ENCODE data around the gene TMEM229A. TPM values are rescaled to one million over a fixed set of nuclear protein-coding genes. Genes with fewer than 3 reads are reported as not detected.
A peak's percentile ranks its signal among the peaks of the same experiment; 100 is the strongest.
"Not testable (repeated sequence)": the region's sequence is repeated elsewhere in the genome, so short reads cannot be mapped to it uniquely, and the experiment has no call there.

TMEM229A gene
- total and polyA plus RNA-seq, 7 experiments from 2014 or later = not detected

GRCh38 chr7:124051681-124052377, 19.0 kb upstream of the TMEM229A start:
- intact Hi-C loops (cut with micrococcal nuclease) = no loop called here
- ChIA-PET CTCF (no interaction called here), POLR2A (no interaction called here)

GRCh38 chr7:124042826-124043225, 10.0 kb upstream of the TMEM229A start:
- intact Hi-C loops (cut with micrococcal nuclease) = no loop called here
- H3K27ac Mint-ChIP-seq = no peak overlapping the region

More at GRCh38 chr7:124051681-124052377, 19.0 kb upstream of the TMEM229A start:
- DNase-seq (no peak), ATAC-seq (no peak)
- H3K9me3 ChIP-seq (ENCODE audit: control insufficient read depth in 2 of 3, low read length in 3 of 3) = no peaks in the 10 kb centered on the region
- Mint-ChIP-seq H3K27me3 (peaks cover 0 to 7% (median 0%) of the 10 kb centered on the region in 5 donors), H3K4me3 (no peak overlapping the region), H3K27ac (no peak overlapping the region), H3K9me3 (peaks cover 0 to 3% (median 0%) of the 10 kb centered on the region in 11 donors), H3K4me1 (no peaks in the 10 kb centered on the region), H3K36me3 (no peaks in the 10 kb centered on the region)
- no peaks in the 10 kb centered on the region for H3K4me1 ChIP-seq (ENCODE audit: control insufficient read depth in 2 of 2, insufficient read depth in 2 of 2, low read length in 2 of 2)
- H3K27ac ChIP-seq (ENCODE audit: low read depth, low read length) = no peak overlapping the region
- H3K27me3 ChIP-seq (ENCODE audit: control insufficient read depth in 2 of 2, insufficient read depth in 2 of 2, low read length in 2 of 2) = peaks cover 0 to 3% of the 10 kb centered on the region in 2 donors
- no peaks in the 10 kb centered on the region for H3K36me3 ChIP-seq (ENCODE audit: control insufficient read depth in 2 of 3, insufficient read depth in 3 of 3, low read length in 3 of 3)
- H3K4me3 ChIP-seq (ENCODE audit: low read length) = no peak overlapping the region

GRCh38 chr7:124041439-124041838, 8.6 kb upstream of the TMEM229A start:
- no peaks in the 10 kb centered on the region for H3K9me3 ChIP-seq (ENCODE audit: control insufficient read depth in 2 of 3, low read length in 3 of 3)
- no peaks in the 10 kb centered on the region for H3K27me3 ChIP-seq (ENCODE audit: control insufficient read depth in 2 of 2, insufficient read depth in 2 of 2, low read length in 2 of 2)
- Mint-ChIP-seq H3K9me3 (peaks cover 0 to 6% (median 0%) of the 10 kb centered on the region in 11 donors), H3K4me3 (no peak overlapping the region), H3K4me1 (no peaks in the 10 kb centered on the region), H3K27me3 (peaks cover 2 to 18% (median 9%) of the 10 kb centered on the region in 5 donors), H3K27ac (no peak overlapping the region), H3K36me3 (no peaks in the 10 kb centered on the region)
- H3K4me1 ChIP-seq (ENCODE audit: control insufficient read depth in 2 of 2, insufficient read depth in 2 of 2, low read length in 2 of 2) = no peaks in the 10 kb centered on the region
- POLR2A ChIA-PET = no interaction called here
- H3K4me3 ChIP-seq (ENCODE audit: low read length) = no peak overlapping the region
- H3K27ac ChIP-seq (ENCODE audit: low read depth, low read length) = no peak overlapping the region
- intact Hi-C loops (cut with micrococcal nuclease) = no loop called here
- DNase-seq = no peak
- CTCF ChIA-PET = no interaction called here
- ATAC-seq = no peak
- H3K36me3 ChIP-seq (ENCODE audit: control insufficient read depth in 2 of 3, insufficient read depth in 3 of 3, low read length in 3 of 3) = no peaks in the 10 kb centered on the region

More at GRCh38 chr7:124042826-124043225, 10.0 kb upstream of the TMEM229A start:
- H3K9me3 Mint-ChIP-seq = peaks cover 0 to 4% (median 0%) of the 10 kb centered on the region in 11 donors
- no peaks in the 10 kb centered on the region for H3K27me3 ChIP-seq (ENCODE audit: control insufficient read depth in 2 of 2, insufficient read depth in 2 of 2, low read length in 2 of 2)
- ATAC-seq (no peak), DNase-seq (no peak)
- H3K36me3 ChIP-seq (ENCODE audit: control insufficient read depth in 2 of 3, insufficient read depth in 3 of 3, low read length in 3 of 3) = no peaks in the 10 kb centered on the region
- H3K27ac ChIP-seq (ENCODE audit: low read depth, low read length) = no peak overlapping the region
- no peak overlapping the region for H3K4me3 ChIP-seq (ENCODE audit: low read length)
- H3K4me1 Mint-ChIP-seq = no peaks in the 10 kb centered on the region
- H3K27me3 Mint-ChIP-seq = peaks cover 0 to 4% (median 0%) of the 10 kb centered on the region in 5 donors
- H3K4me3 Mint-ChIP-seq = no peak overlapping the region
- H3K9me3 ChIP-seq (ENCODE audit: control insufficient read depth in 2 of 3, low read length in 3 of 3) = no peaks in the 10 kb centered on the region
- no peaks in the 10 kb centered on the region for H3K36me3 Mint-ChIP-seq
- POLR2A ChIA-PET = no interaction called here
- CTCF ChIA-PET = no interaction called here
- H3K4me1 ChIP-seq (ENCODE audit: control insufficient read depth in 2 of 2, insufficient read depth in 2 of 2, low read length in 2 of 2) = no peaks in the 10 kb centered on the region

- H3K27me3 ChIP-seq (ENCODE audit: control insufficient read depth in 2 of 2, insufficient read depth in 2 of 2, low read length in 2 of 2); H3K27ac ChIP-seq (ENCODE audit: low read depth, low read length); H3K9me3 ChIP-seq (ENCODE audit: control insufficient read depth in 2 of 3, low read length in 3 of 3); H3K36me3 ChIP-seq (ENCODE audit: control insufficient read depth in 2 of 3, insufficient read depth in 3 of 3, low read length in 3 of 3); ATAC-seq; H3K4me1 Mint-ChIP-seq; H3K27ac Mint-ChIP-seq; intact Hi-C loops (cut with micrococcal nuclease); POLR2A ChIA-PET; H3K4me1 ChIP-seq (ENCODE audit: control insufficient read depth in 2 of 2, insufficient read depth in 2 of 2, low read length in 2 of 2); CTCF ChIA-PET; H3K36me3 Mint-ChIP-seq; H3K4me3 ChIP-seq (ENCODE audit: low read length); H3K9me3 Mint-ChIP-seq; DNase-seq; H3K4me3 Mint-ChIP-seq: not testable (repeated sequence)
- H3K27me3 Mint-ChIP-seq = peaks cover 28 to 41% (median 33%) of the 10 kb centered on the region in 5 donors
Observed at GRCh38 chr7:124037902-124038301, 5.0 kb upstream of the TMEM229A start.

GRCh38 chr7:124035706-124036105, 2.8 kb upstream of the TMEM229A start:
- ChIA-PET CTCF (no interaction called here), POLR2A (no interaction called here)
- H3K36me3 Mint-ChIP-seq = peaks cover 0 to 4% (median 0%) of the 10 kb centered on the region in 5 donors
- Histone ChIP-seq H3K4me3 (ENCODE audit: low read length) (no peak overlapping the region), H3K27ac (ENCODE audit: low read depth, low read length) (no peak overlapping the region), H3K27me3 (ENCODE audit: control insufficient read depth in 2 of 2, insufficient read depth in 2 of 2, low read length in 2 of 2) (peaks cover 4 to 5% of the 10 kb centered on the region in 2 donors), H3K36me3 (ENCODE audit: control insufficient read depth in 2 of 3, insufficient read depth in 3 of 3, low read length in 3 of 3) (no peaks in the 10 kb centered on the region), H3K4me1 (ENCODE audit: control insufficient read depth in 2 of 2, insufficient read depth in 2 of 2, low read length in 2 of 2) (no peaks in the 10 kb centered on the region), H3K9me3 (ENCODE audit: control insufficient read depth in 2 of 3, low read length in 3 of 3) (no peaks in the 10 kb centered on the region)
- peaks cover 45 to 60% (median 50%) of the 10 kb centered on the region in 5 donors for H3K27me3 Mint-ChIP-seq
- no peak overlapping the region for H3K4me3 Mint-ChIP-seq
- ATAC-seq (no peak), DNase-seq (no peak)
- no peak overlapping the region for H3K27ac Mint-ChIP-seq
- intact Hi-C loops (cut with micrococcal nuclease) = no loop called here
- peaks cover 4 to 18% (median 7%) of the 10 kb centered on the region in 7 donors for H3K4me1 Mint-ChIP-seq
- peaks cover 0 to 8% (median 3%) of the 10 kb centered on the region in 11 donors for H3K9me3 Mint-ChIP-seq

- intact Hi-C loops (cut with micrococcal nuclease) = no loop called here
- DNase-seq (no peak), ATAC-seq (no peak)
- Histone ChIP-seq H3K4me1 (ENCODE audit: control insufficient read depth in 2 of 2, insufficient read depth in 2 of 2, low read length in 2 of 2) (no peaks in the 10 kb centered on the region), H3K36me3 (ENCODE audit: control insufficient read depth in 2 of 3, insufficient read depth in 3 of 3, low read length in 3 of 3) (no peaks in the 10 kb centered on the region), H3K4me3 (ENCODE audit: low read length) (no peak overlapping the region), H3K9me3 (ENCODE audit: control insufficient read depth in 2 of 3, low read length in 3 of 3) (no peaks in the 10 kb centered on the region), H3K27ac (ENCODE audit: low read depth, low read length) (no peak overlapping the region), H3K27me3 (ENCODE audit: control insufficient read depth in 2 of 2, insufficient read depth in 2 of 2, low read length in 2 of 2) (peaks cover 4 to 5% of the 10 kb centered on the region in 2 donors)
- POLR2A ChIA-PET = no interaction called here
- peaks cover 54 to 69% (median 59%) of the 10 kb centered on the region in 5 donors for H3K27me3 Mint-ChIP-seq
- no peak overlapping the region for H3K27ac Mint-ChIP-seq
- H3K36me3 Mint-ChIP-seq = peaks cover 0 to 4% (median 0%) of the 10 kb centered on the region in 5 donors
- peaks cover 4 to 18% (median 7%) of the 10 kb centered on the region in 7 donors for H3K4me1 Mint-ChIP-seq
- peak overlapping the region in 4 of 10 donors; percentile 15 to 70 (median 50) for H3K4me3 Mint-ChIP-seq
- H3K9me3 Mint-ChIP-seq = peaks cover 0 to 8% (median 3%) of the 10 kb centered on the region in 11 donors
- CTCF ChIA-PET = no interaction called here
Observed at GRCh38 chr7:124034754-124035100, 1.9 kb upstream of the TMEM229A start.
